Neural cell (in vitro differentiated cells): ENCODE results near the gene MUC5B.

Experiments
- EP300 ChIP-seq: fragments of 450-650 bp; conservative IDR thresholded peaks from 2 replicates; pipeline ENCODE4 v1.6.1; 2014; ENCODE audit warnings: antibody characterized with exemption, mild to moderate bottlenecking, moderate library complexity; ENCODE audit not compliant: poor library complexity, severe bottlenecking
- EZH2 ChIP-seq: fragments of 200-600, 300-800 bp; shearing (Covaris generic), sonication (generic); IDR thresholded peaks from 2 replicates; pipeline ENCODE4 v1.6.1; 2014; ENCODE audit warnings: antibody characterized with exemption, low read length, borderline replicate concordance, mild to moderate bottlenecking; ENCODE audit not compliant: insufficient read depth, poor library complexity, severe bottlenecking
- MXI1 ChIP-seq: fragments of 450-650 bp; conservative IDR thresholded peaks from 2 replicates; pipeline ENCODE4 v1.6.1; 2014; ENCODE audit warnings: antibody characterized with exemption, mild to moderate bottlenecking; ENCODE audit not compliant: poor library complexity, severe bottlenecking
- POLR2AphosphoS5 ChIP-seq: IDR thresholded peaks from 2 replicates; pipeline ENCODE4 v1.6.1; 2012
- RAD21 ChIP-seq: fragments of 450-650 bp; conservative IDR thresholded peaks from 2 replicates; pipeline ENCODE4 v1.6.1; 2014; ENCODE audit warnings: antibody characterized with exemption, mild to moderate bottlenecking, moderate library complexity
- SMC3 ChIP-seq: fragments of 450-650 bp; conservative IDR thresholded peaks from 2 replicates; pipeline ENCODE4 v1.6.1; 2014; ENCODE audit warnings: antibody characterized with exemption, mild to moderate bottlenecking, moderate library complexity; ENCODE audit not compliant: poor library complexity
- TAF1 ChIP-seq: IDR thresholded peaks from 2 replicates; pipeline ENCODE4 v1.6.1; 2012; ENCODE audit warnings: low read depth
- TF ChIP-seq, protein P1 (sequence below): fragments of 450-650 bp; IDR thresholded peaks from 2 replicates; pipeline ENCODE4 v1.5.1; 2014; ENCODE audit warnings: antibody characterized with exemption, mild to moderate bottlenecking, moderate library complexity; ENCODE audit not compliant: poor library complexity, severe bottlenecking

DNA sequence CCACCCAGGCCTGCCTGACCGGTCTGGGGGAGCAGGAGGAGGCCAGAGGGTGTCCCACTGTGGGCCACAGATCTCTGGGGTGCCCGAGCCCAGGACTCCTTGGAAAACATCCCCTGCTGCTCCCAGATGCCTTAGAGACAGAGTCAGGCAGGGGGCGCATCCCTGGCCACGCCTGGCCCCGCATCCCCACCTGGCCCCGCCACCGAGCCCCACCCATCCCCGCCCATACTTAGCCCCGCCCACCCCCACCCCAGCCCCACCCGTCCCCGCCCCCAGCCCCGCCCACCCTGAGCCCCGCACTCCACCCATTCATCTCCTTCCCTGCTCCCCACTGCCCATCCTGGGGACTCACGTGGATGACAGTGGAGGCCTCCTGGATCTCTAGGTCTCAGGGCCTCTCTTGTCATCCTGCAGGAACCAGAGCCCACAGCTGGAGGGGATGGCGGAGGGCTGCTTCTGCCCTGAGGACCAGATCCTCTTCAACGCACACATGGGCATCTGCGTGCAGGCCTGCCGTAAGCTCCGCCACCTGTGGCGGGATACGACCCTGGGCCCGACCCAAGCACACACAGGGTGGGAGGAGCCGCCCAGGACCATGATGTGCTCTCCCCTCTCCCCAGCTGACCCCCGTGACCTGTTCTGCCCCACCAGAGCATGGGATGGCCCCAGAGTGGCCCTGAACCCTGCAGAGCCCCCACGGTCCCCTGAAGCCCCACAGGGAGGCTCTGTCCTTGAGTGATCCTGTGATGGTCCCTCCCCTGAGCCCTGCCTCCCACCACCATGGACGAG, 33.6 kb downstream of the MUC5B start:
- TF ChIP-seq, protein P1, sequence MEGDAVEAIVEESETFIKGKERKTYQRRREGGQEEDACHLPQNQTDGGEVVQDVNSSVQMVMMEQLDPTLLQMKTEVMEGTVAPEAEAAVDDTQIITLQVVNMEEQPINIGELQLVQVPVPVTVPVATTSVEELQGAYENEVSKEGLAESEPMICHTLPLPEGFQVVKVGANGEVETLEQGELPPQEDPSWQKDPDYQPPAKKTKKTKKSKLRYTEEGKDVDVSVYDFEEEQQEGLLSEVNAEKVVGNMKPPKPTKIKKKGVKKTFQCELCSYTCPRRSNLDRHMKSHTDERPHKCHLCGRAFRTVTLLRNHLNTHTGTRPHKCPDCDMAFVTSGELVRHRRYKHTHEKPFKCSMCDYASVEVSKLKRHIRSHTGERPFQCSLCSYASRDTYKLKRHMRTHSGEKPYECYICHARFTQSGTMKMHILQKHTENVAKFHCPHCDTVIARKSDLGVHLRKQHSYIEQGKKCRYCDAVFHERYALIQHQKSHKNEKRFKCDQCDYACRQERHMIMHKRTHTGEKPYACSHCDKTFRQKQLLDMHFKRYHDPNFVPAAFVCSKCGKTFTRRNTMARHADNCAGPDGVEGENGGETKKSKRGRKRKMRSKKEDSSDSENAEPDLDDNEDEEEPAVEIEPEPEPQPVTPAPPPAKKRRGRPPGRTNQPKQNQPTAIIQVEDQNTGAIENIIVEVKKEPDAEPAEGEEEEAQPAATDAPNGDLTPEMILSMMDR = no peak
- TF ChIP-seq RAD21 (no peak), SMC3 (no peak), EP300 (no peak), EZH2 (no peak), POLR2AphosphoS5 (no peak), TAF1 (no peak), MXI1 (no peak)
